Measurements from ENCODE around the gene COL1A2. TPM values are rescaled to one million over a fixed set of nuclear protein-coding genes. Genes with fewer than 3 reads are reported as not detected.

COL1A2 gene
- total RNA-seq, 1 donor from 2014 or later, result 6,748 TPM

- peak overlapping the region; percentile 34 for H3K27ac ChIP-seq (ENCODE audit: low read depth, low read length)
- H3K9ac ChIP-seq (ENCODE audit: low read length), result peak overlapping the region; percentile 29
- peaks cover 67% of the 10 kb centered on the region for H3K79me2 ChIP-seq (ENCODE audit: insufficient read depth, low read length)
- H2AFZ ChIP-seq (ENCODE audit: low read depth, low read length), result no peak overlapping the region
- DNase-seq (ENCODE audit: low read depth) (no peak), FAIRE-seq (no peak)
- Mint-ChIP-seq H3K4me3 (ENCODE audit: unreplicated experiment) (peak overlapping the region; percentile 80), H3K27me3 (ENCODE audit: low read depth, unreplicated experiment) (no peaks in the 10 kb centered on the region), H3K4me1 (ENCODE audit: low read depth, unreplicated experiment) (peaks cover 73% of the 10 kb centered on the region), H3K27ac (ENCODE audit: unreplicated experiment) (peak overlapping the region; percentile 80), H3K36me3 (ENCODE audit: low read depth, unreplicated experiment) (peaks cover 30% of the 10 kb centered on the region), H3K9me3 (ENCODE audit: unreplicated experiment) (no peaks in the 10 kb centered on the region)
- H4K20me1 ChIP-seq (ENCODE audit: insufficient read depth, low read length), result peaks cover 80% of the 10 kb centered on the region
- no peak overlapping the region for H3K4me3 ChIP-seq (ENCODE audit: insufficient read depth, low read depth, low read length)
- peak overlapping the region; percentile 17 for H3K4me2 ChIP-seq (ENCODE audit: low read length)
- peaks cover 94% of the 10 kb centered on the region for H3K36me3 ChIP-seq (ENCODE audit: insufficient read depth, low read length)
- TF ChIP-seq EZH2 (IDR thresholded peaks at IDR 0.05; ENCODE audit: insufficient read depth, low read length) (no peak), CTCF (IDR thresholded peaks at IDR 0.05; ENCODE audit: insufficient read depth, low read depth, low read length) (no peak)
- no peaks in the 10 kb centered on the region for H3K27me3 ChIP-seq (ENCODE audit: insufficient read depth, low read length)
- H3K9me3 ChIP-seq (ENCODE audit: insufficient read depth, low read depth, low read length), result no peaks in the 10 kb centered on the region
- peaks cover 69% of the 10 kb centered on the region for H3K4me1 ChIP-seq (ENCODE audit: insufficient read depth, low read length)
Measured at GRCh38 chr7:94410413-94411187, 15.9 kb downstream of the COL1A2 start.

DNA sequence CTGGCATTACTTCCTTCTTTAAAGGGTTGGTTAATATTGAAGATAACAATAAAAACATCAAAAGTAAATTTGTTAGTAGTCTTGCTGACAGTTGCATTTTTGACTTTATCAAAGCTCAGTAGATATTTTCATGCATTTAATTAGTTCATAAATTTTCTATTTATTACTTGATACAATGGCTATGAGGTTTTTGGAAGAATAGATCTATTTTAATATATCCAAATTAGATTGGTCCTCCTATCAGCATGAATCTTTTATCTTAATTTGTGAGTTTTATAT, 16.4 kb downstream of the COL1A2 start:
- peak overlapping the region; percentile 80 for H3K27ac Mint-ChIP-seq (ENCODE audit: unreplicated experiment)
- FAIRE-seq, result no peak
- Histone ChIP-seq H3K27ac (ENCODE audit: low read depth, low read length) (peak overlapping the region; percentile 4), H3K36me3 (ENCODE audit: insufficient read depth, low read length) (peaks cover 94% of the 10 kb centered on the region), H3K27me3 (ENCODE audit: insufficient read depth, low read length) (no peaks in the 10 kb centered on the region), H3K9me3 (ENCODE audit: insufficient read depth, low read depth, low read length) (no peaks in the 10 kb centered on the region), H3K79me2 (ENCODE audit: insufficient read depth, low read length) (peaks cover 65% of the 10 kb centered on the region), H3K4me1 (ENCODE audit: insufficient read depth, low read length) (peaks cover 71% of the 10 kb centered on the region), H3K9ac (ENCODE audit: low read length) (no peak overlapping the region), H2AFZ (ENCODE audit: low read depth, low read length) (no peak overlapping the region), H3K4me2 (ENCODE audit: low read length) (no peak overlapping the region), H3K4me3 (ENCODE audit: insufficient read depth, low read depth, low read length) (no peak overlapping the region), H4K20me1 (ENCODE audit: insufficient read depth, low read length) (peaks cover 79% of the 10 kb centered on the region)
- TF ChIP-seq CTCF (IDR thresholded peaks at IDR 0.05; ENCODE audit: insufficient read depth, low read depth, low read length) (no peak), EZH2 (IDR thresholded peaks at IDR 0.05; ENCODE audit: insufficient read depth, low read length) (no peak)
- H3K27me3 Mint-ChIP-seq (ENCODE audit: low read depth, unreplicated experiment), result no peaks in the 10 kb centered on the region
- H3K9me3 Mint-ChIP-seq (ENCODE audit: unreplicated experiment), result no peaks in the 10 kb centered on the region
- H3K36me3 Mint-ChIP-seq (ENCODE audit: low read depth, unreplicated experiment), result peaks cover 31% of the 10 kb centered on the region
- peak overlapping the region; percentile 73 for H3K4me3 Mint-ChIP-seq (ENCODE audit: unreplicated experiment)
- no peak for DNase-seq (ENCODE audit: low read depth)
- peaks cover 72% of the 10 kb centered on the region for H3K4me1 Mint-ChIP-seq (ENCODE audit: low read depth, unreplicated experiment)

- no peak for DNase-seq (ENCODE audit: low read depth)
- no peak overlapping the region for H2AFZ ChIP-seq (ENCODE audit: low read depth, low read length)
- no peak overlapping the region for H3K4me3 ChIP-seq (ENCODE audit: insufficient read depth, low read depth, low read length)
- FAIRE-seq, result peak; percentile 76
- peak overlapping the region; percentile 53 for H3K4me2 ChIP-seq (ENCODE audit: low read length)
- H3K9me3 ChIP-seq (ENCODE audit: insufficient read depth, low read depth, low read length), result no peaks in the 10 kb centered on the region
- H3K27me3 Mint-ChIP-seq (ENCODE audit: low read depth, unreplicated experiment), result no peaks in the 10 kb centered on the region
- H3K27me3 ChIP-seq (ENCODE audit: insufficient read depth, low read length), result no peaks in the 10 kb centered on the region
- H3K36me3 Mint-ChIP-seq (ENCODE audit: low read depth, unreplicated experiment), result peaks cover 44% of the 10 kb centered on the region
- TF ChIP-seq EZH2 (IDR thresholded peaks at IDR 0.05; ENCODE audit: insufficient read depth, low read length), result no peak
- no peak for TF ChIP-seq CTCF (IDR thresholded peaks at IDR 0.05; ENCODE audit: insufficient read depth, low read depth, low read length)
- H3K27ac Mint-ChIP-seq (ENCODE audit: unreplicated experiment), result peak overlapping the region; percentile 92
- peaks cover 73% of the 10 kb centered on the region for H3K4me1 ChIP-seq (ENCODE audit: insufficient read depth, low read length)
- no peaks in the 10 kb centered on the region for H3K9me3 Mint-ChIP-seq (ENCODE audit: unreplicated experiment)
- peak overlapping the region; percentile 29 for H3K27ac ChIP-seq (ENCODE audit: low read depth, low read length)
- peaks cover 84% of the 10 kb centered on the region for H4K20me1 ChIP-seq (ENCODE audit: insufficient read depth, low read length)
- peak overlapping the region; percentile 32 for H3K9ac ChIP-seq (ENCODE audit: low read length)
- peaks cover 70% of the 10 kb centered on the region for H3K4me1 Mint-ChIP-seq (ENCODE audit: low read depth, unreplicated experiment)
- H3K79me2 ChIP-seq (ENCODE audit: insufficient read depth, low read length), result peaks cover 72% of the 10 kb centered on the region
- H3K36me3 ChIP-seq (ENCODE audit: insufficient read depth, low read length), result peaks cover 96% of the 10 kb centered on the region
- peak overlapping the region; percentile 68 for H3K4me3 Mint-ChIP-seq (ENCODE audit: unreplicated experiment)
Measured at GRCh38 chr7:94412762-94413322, 18.1 kb downstream of the COL1A2 start.
